GM12875 (cell line): Measurements from ENCODE around the gene TMEM234.
A peak's percentile ranks its signal among the peaks of the same experiment; 100 is the strongest.

Experiments used
- H3K4me3 ChIP-seq: one replicate; pipeline ENCODE4 v1.5.1; 2011; ENCODE audit warnings: low read depth, low read length, control low read depth
- CTCF ChIP-seq: IDR thresholded peaks from 2 replicates; pipeline ENCODE4 v1.5.1; 2011; ENCODE audit warnings: low read depth, mild to moderate bottlenecking, control low read depth, inconsistent platforms, low read length, moderate library complexity, borderline replicate concordance; ENCODE audit not compliant: insufficient read depth

The TMEM234 gene

GRCh38 chr1:32247452-32247851, 25.3 kb upstream of the TMEM234 start:
- no peak for TF ChIP-seq CTCF
- no peak overlapping the region for H3K4me3 ChIP-seq

GRCh38 chr1:32246888-32247273, 24.7 kb upstream of the TMEM234 start, which contains the start of gene FAM167B:
FAM167B (plus strand) TSS chr1:32247222; CDS start chr1:32247422, 200 bp downstream.
- H3K4me3 ChIP-seq, result no peak within 1 kb of the TSS
- TF ChIP-seq CTCF, result no peak

GRCh38 chr1:32242341-32242851, 20.2 kb upstream of the TMEM234 start:
- TF ChIP-seq CTCF, result no peak
- H3K4me3 ChIP-seq, result no peak overlapping the region

- peak overlapping the region; percentile 61 for H3K4me3 ChIP-seq
- no peak for TF ChIP-seq CTCF
Measured at GRCh38 chr1:32241001-32241763, 19.0 kb upstream of the TMEM234 start.

- H3K4me3 ChIP-seq, result peak overlapping the region; percentile 61
- no peak for TF ChIP-seq CTCF
Measured at GRCh38 chr1:32240140-32240951, 18.2 kb upstream of the TMEM234 start.

- no peak for TF ChIP-seq CTCF
- H3K4me3 ChIP-seq, result no peak overlapping the region
Measured at GRCh38 chr1:32239790-32240139, 17.6 kb upstream of the TMEM234 start.
